Fibroblast of skin of scalp (primary cell): ENCODE results near the gene SPATA6.
"Not testable (repeated sequence)": the region's sequence is repeated elsewhere in the genome, so short reads cannot be mapped to it uniquely, and the experiment has no call there.

Experiments
- DNase-seq: peaks from one replicate; pipeline ENCODE4 v3.0.0-alpha.2; 2013

Gene SPATA6

DNA sequence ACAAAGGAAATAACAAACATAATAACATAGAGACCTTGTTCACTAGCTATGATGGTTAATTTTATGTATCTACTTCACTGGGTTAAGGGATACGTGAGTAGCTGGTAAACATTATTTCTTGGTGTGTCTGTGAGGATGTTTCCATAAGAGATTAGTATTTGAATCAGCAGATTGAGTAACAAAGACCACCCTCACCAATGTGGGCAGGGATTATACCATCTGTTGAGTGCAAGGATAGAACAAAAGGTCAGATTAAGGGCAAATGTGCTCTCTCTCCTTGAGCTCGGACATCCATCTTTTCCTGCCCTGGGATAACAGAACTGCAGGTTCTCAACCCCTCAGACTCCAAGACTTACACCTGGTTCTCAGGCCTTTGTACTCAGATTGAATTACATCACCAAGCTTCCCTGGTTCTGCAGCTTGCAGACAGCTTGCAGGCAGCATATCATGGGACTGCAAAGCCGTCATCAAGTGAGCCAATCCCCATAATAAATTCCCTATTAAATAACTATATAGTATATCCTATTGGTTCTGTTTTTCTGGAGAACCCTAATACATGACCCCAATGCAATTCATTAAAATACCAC, 9.2 kb downstream of the SPATA6 start:
- no peak for DNase-seq

DNA sequence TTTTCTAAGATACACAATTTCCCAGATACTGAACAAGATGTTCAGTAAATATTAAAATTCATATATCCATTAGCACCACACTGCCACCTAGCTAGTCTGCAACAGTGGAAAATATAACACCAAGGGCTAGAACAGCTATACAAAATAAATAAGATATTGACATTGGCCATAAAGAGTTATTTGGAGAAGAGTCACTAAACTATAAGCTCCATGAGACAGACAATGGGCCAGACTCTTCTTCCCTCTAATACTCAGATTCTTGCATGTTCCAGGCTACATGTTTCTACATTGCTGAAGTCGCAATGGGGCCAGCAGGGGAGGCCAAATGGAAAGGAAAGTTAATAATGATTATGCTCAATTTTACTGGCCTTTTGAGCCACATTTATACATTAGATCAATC, 21.5 kb downstream of the SPATA6 start:
- no peak for DNase-seq

- DNase-seq, result no peak
Measured at GRCh38 chr1:48448932-48449331, 23.1 kb downstream of the SPATA6 start.

- DNase-seq, result not testable (repeated sequence)
Measured at GRCh38 chr1:48444186-48444585, 27.8 kb downstream of the SPATA6 start.

GRCh38 chr1:48442864-48443619, 29.0 kb downstream of the SPATA6 start:
- DNase-seq, result no peak

DNA sequence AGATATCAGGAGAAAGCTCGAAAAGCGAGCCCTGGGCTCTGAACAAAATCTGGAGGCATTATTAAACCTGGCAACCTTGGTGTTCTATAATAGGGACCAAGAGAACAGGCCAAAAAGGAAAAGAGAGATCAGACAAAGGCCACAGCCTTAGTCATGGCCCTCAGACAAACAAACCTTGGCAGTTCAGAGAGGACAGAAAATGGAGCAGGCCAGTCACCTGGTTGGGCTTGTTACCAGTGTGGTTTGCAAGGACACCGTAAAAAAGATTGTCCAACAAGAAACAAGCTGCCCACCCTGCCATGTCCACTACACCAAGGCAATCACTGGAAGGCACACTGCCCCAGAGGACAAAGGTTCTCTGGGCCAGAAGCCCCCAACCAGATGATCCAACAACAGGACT, 31.2 kb downstream of the SPATA6 start:
- not testable (repeated sequence) for DNase-seq

DNA sequence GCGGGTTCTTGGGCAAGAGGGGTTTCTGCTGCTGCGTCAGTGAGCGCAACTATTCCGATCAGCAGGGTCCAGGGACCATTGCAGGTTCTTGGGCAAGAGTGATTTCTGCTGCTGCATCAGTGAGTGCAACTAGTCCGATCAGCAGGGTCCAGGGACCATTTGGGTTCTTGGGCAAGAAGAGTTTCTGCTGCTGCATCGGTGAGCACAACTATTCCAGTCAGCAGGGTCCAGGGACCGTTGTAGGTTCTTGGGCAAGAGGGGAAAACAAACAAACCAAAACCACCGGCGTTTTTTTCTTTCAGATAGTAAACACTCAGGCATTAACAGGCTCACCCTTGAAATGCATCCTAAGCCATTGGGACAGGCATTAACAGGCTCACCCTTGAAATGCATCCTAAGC, 32.6 kb downstream of the SPATA6 start:
- DNase-seq, result no peak

- not testable (repeated sequence) for DNase-seq
Measured at GRCh38 chr1:48437379-48437778, 34.6 kb downstream of the SPATA6 start.

DNA sequence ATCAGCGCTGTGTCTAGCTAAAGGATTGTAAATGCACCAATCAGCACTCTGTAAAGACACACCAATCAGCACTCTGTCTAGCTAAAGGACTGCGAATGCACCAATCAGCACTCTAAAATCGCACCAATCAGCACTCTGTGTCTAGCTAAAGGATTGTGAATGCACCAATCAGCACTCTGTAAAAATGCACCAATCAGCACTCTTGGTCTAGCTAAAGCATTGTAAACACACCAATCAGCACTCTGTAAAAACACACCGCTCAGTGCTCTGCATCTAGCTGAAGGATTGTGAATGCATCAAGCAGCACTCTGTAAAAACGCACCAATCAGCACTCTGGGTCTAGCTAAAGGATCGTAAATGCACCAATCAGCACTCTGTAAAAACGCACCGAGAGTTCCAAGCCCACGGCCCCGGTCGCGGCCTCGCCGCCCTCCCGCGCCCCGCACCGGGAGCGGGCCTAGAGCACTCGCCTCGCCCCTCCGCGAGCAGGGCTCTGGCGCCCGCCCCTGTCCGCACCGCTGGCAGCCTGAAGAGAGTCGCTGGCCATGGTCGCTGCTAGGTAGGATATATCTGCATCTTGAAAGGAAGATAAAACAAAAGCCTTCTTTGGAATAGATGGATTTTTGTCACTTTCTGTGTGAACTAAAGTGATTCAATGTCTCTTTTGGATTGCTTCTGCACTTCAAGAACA, 36.5 kb downstream of the SPATA6 start:
- not testable (repeated sequence) for DNase-seq

- DNase-seq, result no peak
Measured at GRCh38 chr1:48430832-48431231, 41.2 kb downstream of the SPATA6 start.

- no peak for DNase-seq
Measured at GRCh38 chr1:48422009-48422408, 50.0 kb downstream of the SPATA6 start.

DNA sequence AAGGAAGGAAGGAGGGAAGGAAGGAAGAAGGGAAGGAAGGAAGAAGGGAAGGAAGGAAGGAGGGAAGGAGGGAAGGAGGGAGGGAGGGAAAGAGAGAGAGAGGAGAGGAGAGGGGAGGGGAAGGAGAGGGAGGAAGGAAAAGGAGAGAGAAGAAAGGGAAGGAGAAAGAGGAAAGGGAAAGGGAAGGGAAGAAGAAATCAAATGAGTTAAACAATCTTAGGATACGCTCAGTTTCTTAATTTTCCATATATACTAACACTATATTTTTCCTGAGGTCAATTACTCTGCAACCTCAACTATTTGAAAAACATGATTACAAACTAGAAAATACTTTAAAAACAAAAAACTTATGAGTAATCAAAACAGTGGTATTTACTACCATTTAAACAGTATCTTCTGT, 53.3 kb downstream of the SPATA6 start:
- DNase-seq, result no peak

- DNase-seq, result no peak
Measured at GRCh38 chr1:48415050-48415449, 57.0 kb downstream of the SPATA6 start.

DNA sequence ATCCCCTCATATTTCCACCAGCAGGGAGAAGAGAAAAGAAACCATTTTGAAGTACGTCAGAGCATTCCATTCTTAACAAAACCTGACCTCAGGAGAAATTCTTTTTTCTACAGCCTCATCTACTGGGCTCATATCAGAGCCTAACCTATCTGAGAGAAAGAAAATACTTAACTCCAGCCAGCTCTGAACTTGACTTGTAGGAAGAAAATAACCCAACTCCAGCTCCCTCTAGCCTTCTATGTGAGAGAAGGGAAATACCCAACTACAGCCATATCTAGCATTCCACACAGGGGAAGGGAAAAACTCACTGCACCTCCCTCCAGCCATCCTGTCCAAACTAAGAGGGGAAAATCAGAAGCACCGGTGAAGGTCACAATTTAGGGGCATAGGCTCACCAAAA, 57.7 kb downstream of the SPATA6 start:
- no peak for DNase-seq

- DNase-seq, result no peak
Measured at GRCh38 chr1:48405940-48406339, 66.1 kb downstream of the SPATA6 start.

GRCh38 chr1:48405400-48405799, 66.6 kb downstream of the SPATA6 start:
- no peak for DNase-seq

DNA sequence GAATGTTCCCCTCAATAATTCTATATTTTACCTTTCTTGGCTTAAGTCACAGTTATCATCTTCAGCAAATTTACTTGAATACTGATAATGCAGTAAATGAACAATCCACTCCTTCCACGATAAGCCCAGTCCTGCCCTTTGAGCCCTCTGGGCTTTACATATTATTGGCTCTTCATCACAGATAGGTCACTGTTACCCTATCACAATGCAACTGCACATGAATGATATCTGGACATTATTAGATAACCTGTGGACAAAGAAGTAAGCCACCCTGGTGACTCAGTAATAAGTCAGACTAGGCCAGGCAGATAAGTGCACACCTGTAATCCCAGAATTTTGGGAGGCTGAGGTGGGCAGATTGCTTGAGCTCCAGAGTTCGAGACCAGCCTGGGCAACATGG, 69.4 kb downstream of the SPATA6 start:
- DNase-seq, result no peak

GRCh38 chr1:48396208-48396607, 75.8 kb downstream of the SPATA6 start:
- no peak for DNase-seq

DNA sequence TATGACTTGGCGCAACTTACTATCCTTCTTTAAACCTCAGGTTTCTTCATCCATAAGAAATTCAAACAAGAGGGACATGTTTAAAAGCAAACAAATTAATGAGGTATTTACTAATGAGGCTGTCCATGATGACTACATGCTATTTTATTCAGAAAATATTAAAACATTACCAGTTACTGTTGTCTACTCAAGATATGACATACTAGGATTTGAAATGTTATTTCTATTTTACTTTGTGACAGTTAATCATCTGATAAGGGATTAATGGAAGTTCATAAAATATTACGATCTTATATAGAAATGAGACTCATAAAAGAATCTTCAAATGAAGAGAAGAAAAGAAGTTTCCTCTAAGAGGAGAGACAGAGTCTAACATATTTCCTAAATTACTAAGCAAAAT, 80.1 kb downstream of the SPATA6 start:
- no peak for DNase-seq

DNA sequence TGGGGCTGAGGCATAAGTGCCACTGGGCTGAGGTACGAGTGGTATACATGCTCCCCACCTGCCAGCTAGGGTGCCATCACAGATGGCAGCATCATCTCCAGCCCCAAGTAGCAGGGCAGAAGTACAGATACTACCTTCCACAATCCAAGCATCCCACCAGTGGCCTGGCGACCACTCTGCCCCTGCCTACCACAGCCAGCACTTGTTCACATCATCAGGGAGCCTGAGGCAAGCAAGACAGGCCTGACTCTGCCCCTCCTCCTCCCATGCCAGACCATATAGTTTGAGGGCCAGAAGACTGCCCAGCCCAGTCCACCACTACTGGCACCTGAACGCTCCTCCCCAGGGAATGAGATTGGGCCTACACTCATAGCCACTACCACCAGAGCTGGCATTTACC, 84.6 kb downstream of the SPATA6 start:
- no peak for DNase-seq

GRCh38 chr1:48374785-48375184, 97.2 kb downstream of the SPATA6 start:
- no peak for DNase-seq

GRCh38 chr1:48371598-48371997, 100.4 kb downstream of the SPATA6 start:
- DNase-seq, result no peak

- DNase-seq, result no peak
Measured at GRCh38 chr1:48362901-48363300, 109.1 kb downstream of the SPATA6 start.

DNA sequence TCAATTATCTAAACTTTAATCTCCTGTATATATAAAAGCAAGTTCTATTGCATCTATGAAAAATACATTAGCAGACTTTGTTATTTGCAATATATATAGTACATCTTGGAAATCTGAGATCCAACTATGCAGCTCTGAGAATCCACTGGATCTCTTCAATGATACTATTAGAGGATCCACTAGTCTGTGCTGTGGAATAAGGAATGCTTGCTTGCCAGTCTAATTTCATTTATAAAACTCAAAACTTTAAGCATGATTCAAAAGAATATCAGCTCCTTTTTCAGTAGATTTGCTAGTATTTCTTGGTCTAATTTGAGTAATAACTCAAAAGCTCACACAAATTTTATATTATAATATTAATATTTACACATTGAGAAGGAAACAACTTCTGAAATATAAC, 115.1 kb downstream of the SPATA6 start:
- DNase-seq, result no peak
